ENCODE measurements around the gene DCLK1.

The DCLK1 gene

GRCh38 chr13:35930665-35931631, 200.2 kb downstream of the DCLK1 start:
- DNase-seq: no peak

GRCh38 chr13:35927567-35928021, 203.6 kb downstream of the DCLK1 start:
- no peak for DNase-seq

- DNase-seq: no peak
These were observed 204.2 kb downstream of the DCLK1 start for GRCh38 chr13:35926859-35927530.

GRCh38 chr13:35925669-35926068, 205.5 kb downstream of the DCLK1 start:
- DNase-seq: no peak

GRCh38 chr13:35923347-35923746, 207.8 kb downstream of the DCLK1 start:
- DNase-seq: no peak

- DNase-seq: no peak
These were observed 210.4 kb downstream of the DCLK1 start for GRCh38 chr13:35920816-35921215.

- DNase-seq: no peak
These were observed 213.1 kb downstream of the DCLK1 start for GRCh38 chr13:35917942-35918645.

- DNase-seq: no peak
These were observed 213.8 kb downstream of the DCLK1 start for GRCh38 chr13:35917252-35917941.

GRCh38 chr13:35916146-35916545, 215.0 kb downstream of the DCLK1 start:
- DNase-seq: no peak

GRCh38 chr13:35914662-35915061, 216.5 kb downstream of the DCLK1 start:
- no peak for DNase-seq

- DNase-seq: no peak
These were observed 218.3 kb downstream of the DCLK1 start for GRCh38 chr13:35912841-35913240.

GRCh38 chr13:35909837-35910540, 221.2 kb downstream of the DCLK1 start:
- no peak for DNase-seq

- no peak for DNase-seq
These were observed 222.1 kb downstream of the DCLK1 start for GRCh38 chr13:35909091-35909490.

- DNase-seq: no peak
These were observed 223.0 kb downstream of the DCLK1 start for GRCh38 chr13:35908226-35908625.

GRCh38 chr13:35906636-35907035, 224.5 kb downstream of the DCLK1 start:
- no peak for DNase-seq

- DNase-seq: no peak
These were observed 228.1 kb downstream of the DCLK1 start for GRCh38 chr13:35903075-35903474.

GRCh38 chr13:35898041-35898440, 233.1 kb downstream of the DCLK1 start:
- no peak for DNase-seq

GRCh38 chr13:35894636-35895035, 236.5 kb downstream of the DCLK1 start:
- DNase-seq: no peak

GRCh38 chr13:35892837-35893814, 238.1 kb downstream of the DCLK1 start:
- no peak for DNase-seq

GRCh38 chr13:35891507-35892441, 239.4 kb downstream of the DCLK1 start:
- no peak for DNase-seq

Data from NCI-H510A treated with DMSO at 0.1 percent for 48 hours (cell line).